B cell (primary cell): Measurements from ENCODE around the gene BRF1. TPM values are rescaled to one million over a fixed set of nuclear protein-coding genes. Genes with fewer than 3 reads are reported as not detected.

Source experiments
- ATAC-seq: fragments of 200-7000 bp; cut with Tn5 transposase; one replicate; pipeline ENCODE4 v1.10.0; 2021; ENCODE audit warnings: low read depth, mild to moderate bottlenecking, moderate number of reproducible peaks, moderate library complexity
- CTCF ChIA-PET: fragments of 350-600 bp; sonication (Branson Sonifier 250); formaldehyde crosslinking; loops from one replicate; lab custom pipeline; 2021; ENCODE audit warnings: antibody characterized with exemption, inconsistent platforms; lab: Charles Lee
- POLR2A ChIA-PET: fragments of 350-600 bp; sonication (Branson Sonifier 250); formaldehyde crosslinking; loops from one replicate; lab custom pipeline; 2021; ENCODE audit warnings: antibody characterized with exemption; lab: Charles Lee
- DNase-seq: peaks from one replicate; pipeline ENCODE4 v3.0.0; 2013
- H2AFZ ChIP-seq: 2 replicates; pipeline ENCODE4 v1.6.1; 2012; ENCODE audit warnings: mild to moderate bottlenecking, low read depth, low read length; ENCODE audit not compliant: insufficient read depth, poor library complexity, severe bottlenecking
- H3K27ac ChIP-seq, 2 donors: 1 replicate in 1 of 2; 2 replicates in 1 of 2; pipeline ENCODE4 v1.5.1; 2012 to 2013; ENCODE audit warnings: low read length in 2 of 2, mild to moderate bottlenecking in 2 of 2, moderate library complexity in 1 of 2
- H3K27me3 ChIP-seq, 4 experiments: fragments of 200-600 bp in 1 of 4; sonication (generic) in 1 of 4; replicated peaks in 1 of 4; 1 replicate in 2 of 4; 2 replicates in 2 of 4; pipeline versions ENCODE4 v1.6.1 to v1.7.0; 2013 to 2016; ENCODE audit warnings: low read length in 3 of 4, mild to moderate bottlenecking in 2 of 4, mixed read lengths in 1 of 4, moderate library complexity in 1 of 4; ENCODE audit not compliant: insufficient read depth in 4 of 4, control insufficient read depth in 3 of 4; ENCODE audit errors: control extremely low read depth in 1 of 4
- H3K36me3 ChIP-seq, 2 experiments: replicated peaks in 1 of 2; 1 replicate in 1 of 2; 2 replicates in 1 of 2; pipeline versions ENCODE4 v1.6.1 to v1.7.1; 2013; ENCODE audit warnings: low read length in 1 of 2; ENCODE audit not compliant: insufficient read depth in 2 of 2, control insufficient read depth in 1 of 2; ENCODE audit errors: control extremely low read depth in 1 of 2, extremely low read depth in 1 of 2
- H3K4me1 ChIP-seq, 2 donors: fragments of 200-600 bp in 1 of 2; sonication (generic) in 1 of 2; 1 replicate in 1 of 2; 2 replicates in 1 of 2; pipeline versions ENCODE4 v1.5.1 to v1.6.1; 2013 to 2017; ENCODE audit warnings: low read length in 2 of 2; ENCODE audit not compliant: control insufficient read depth in 2 of 2, insufficient read depth in 2 of 2
- H3K4me2 ChIP-seq: replicated peaks from 2 replicates; pipeline ENCODE3; 2012; ENCODE audit warnings: mild to moderate bottlenecking, low read depth, low read length; ENCODE audit not compliant: poor library complexity, severe bottlenecking
- H3K4me3 ChIP-seq, 5 experiments: fragments of 200-600 bp in 1 of 5; sonication (generic) in 1 of 5; 1 replicate in 3 of 5; 2 replicates in 2 of 5; pipeline versions ENCODE4 v1.5.1 to v1.7.0; 2011 to 2016; ENCODE audit warnings: low read length in 4 of 5, mild to moderate bottlenecking in 4 of 5, low read depth in 2 of 5, control low read depth in 1 of 5, moderate library complexity in 1 of 5; ENCODE audit not compliant: insufficient read depth in 1 of 5; ENCODE audit errors: control extremely low read depth in 1 of 5, extremely low read depth in 1 of 5
- H3K79me2 ChIP-seq: fragments of 200-600 bp; sonication (generic); one replicate; pipeline ENCODE4 v1.6.0; 2016; ENCODE audit warnings: low read length; ENCODE audit not compliant: control insufficient read depth, insufficient read depth
- H3K9ac ChIP-seq: fragments of 200-600 bp; sonication (generic); 2 replicates; pipeline ENCODE4 v1.6.1; 2017; ENCODE audit warnings: mild to moderate bottlenecking, low read length, moderate library complexity
- H3K9me3 ChIP-seq, 3 donors: one replicate each; pipeline versions ENCODE4 v1.6.1 to v1.7.1; 2013; ENCODE audit warnings: low read length in 2 of 3; ENCODE audit not compliant: control insufficient read depth in 2 of 3, insufficient read depth in 1 of 3; ENCODE audit errors: control extremely low read depth in 1 of 3
- H4K20me1 ChIP-seq: 2 replicates; pipeline ENCODE4 v1.6.0; 2012; ENCODE audit warnings: mild to moderate bottlenecking, low read length; ENCODE audit not compliant: insufficient read depth, control insufficient read depth, poor library complexity, severe bottlenecking
- H3K27ac Mint-ChIP-seq: one replicate; pipeline ENCODE4 v1.8.0; 2021; ENCODE audit warnings: mixed read lengths
- H3K27me3 Mint-ChIP-seq: one replicate; pipeline ENCODE4 v1.8.0; 2021; ENCODE audit warnings: mixed read lengths
- H3K4me1 Mint-ChIP-seq: one replicate; pipeline ENCODE4 v1.8.0; 2021; ENCODE audit warnings: mixed read lengths
- H3K4me3 Mint-ChIP-seq: one replicate; pipeline ENCODE4 v1.8.0; 2021; ENCODE audit warnings: mixed read lengths
- H3K9me3 Mint-ChIP-seq: one replicate; pipeline ENCODE4 v1.8.0; 2022; ENCODE audit warnings: mixed read lengths; ENCODE audit not compliant: insufficient read depth
- EZH2 ChIP-seq: IDR thresholded peaks from 2 replicates; pipeline ENCODE4 v1.6.1; 2012; ENCODE audit warnings: borderline replicate concordance, low read depth, mild to moderate bottlenecking, moderate library complexity, low read length; ENCODE audit not compliant: insufficient read depth, poor library complexity, severe bottlenecking
- WGBS: methylation state at CpG from one replicate; pipeline ENCODE4 v1.1.5; 2013; ENCODE audit warnings: missing lambda C conversion rate; ENCODE audit not compliant: insufficient coverage; 5-methylcytosine and 5-hydroxymethylcytosine counted together
- intact Hi-C: fragments of 100-400 bp; cut with micrococcal nuclease; formaldehyde crosslinking; loops from one replicate; pipeline ENCODE4 v1.10.0; 2022
- polyA plus RNA-seq: library from polyadenylated mRNA; depleted of rRNA; stranded (reverse); fragments of >200 nt; gene quantifications from 2 replicates; pipeline ENCODE4 v1.2.3, GENCODE V29; 2012
- total RNA-seq, 2 donors: library from RNA; stranded (reverse); fragments of 120-200 nt in 1 of 2; gene quantifications; 1 replicate in 1 of 2; 2 replicates in 1 of 2; pipeline versions ENCODE4 v1.2.3 to v1.2.4, GENCODE V29; 2013 to 2022
- TF ChIP-seq, protein P1 (sequence below): fragments of 200-600 bp; IDR thresholded peaks from one replicate; pipeline ENCODE4 v1.8.0; 2022; ENCODE audit warnings: antibody characterized with exemption, mild to moderate bottlenecking

BRF1 gene
- total and polyA plus RNA-seq, 2 donors (not counting 1 experiment from before 2014, with no cell fraction given), result 24.5 to 55.8 TPM

DNA sequence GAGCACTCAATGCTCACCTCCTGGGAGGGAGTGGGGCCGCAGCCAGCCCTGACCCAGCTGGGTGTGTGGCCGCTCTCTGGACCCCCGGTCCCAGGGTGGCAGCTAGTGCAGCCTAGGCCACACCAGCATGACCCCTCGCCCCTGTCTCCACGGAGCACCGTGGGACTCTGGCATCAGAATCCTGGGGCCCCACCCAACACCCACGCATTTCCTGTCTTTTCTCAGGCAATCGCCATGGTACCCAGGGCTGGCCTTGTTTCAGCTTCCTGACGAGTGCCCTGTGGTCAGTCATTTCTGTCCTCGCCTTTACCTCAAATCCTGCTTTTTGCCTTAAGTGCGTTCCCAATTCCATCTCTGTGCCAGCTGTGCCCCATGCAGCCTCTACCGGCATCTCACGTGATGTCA lies 29.7 kb upstream of the BRF1 start:
- DNase-seq (no peak), ATAC-seq (no peak)
- TF ChIP-seq, protein P1, sequence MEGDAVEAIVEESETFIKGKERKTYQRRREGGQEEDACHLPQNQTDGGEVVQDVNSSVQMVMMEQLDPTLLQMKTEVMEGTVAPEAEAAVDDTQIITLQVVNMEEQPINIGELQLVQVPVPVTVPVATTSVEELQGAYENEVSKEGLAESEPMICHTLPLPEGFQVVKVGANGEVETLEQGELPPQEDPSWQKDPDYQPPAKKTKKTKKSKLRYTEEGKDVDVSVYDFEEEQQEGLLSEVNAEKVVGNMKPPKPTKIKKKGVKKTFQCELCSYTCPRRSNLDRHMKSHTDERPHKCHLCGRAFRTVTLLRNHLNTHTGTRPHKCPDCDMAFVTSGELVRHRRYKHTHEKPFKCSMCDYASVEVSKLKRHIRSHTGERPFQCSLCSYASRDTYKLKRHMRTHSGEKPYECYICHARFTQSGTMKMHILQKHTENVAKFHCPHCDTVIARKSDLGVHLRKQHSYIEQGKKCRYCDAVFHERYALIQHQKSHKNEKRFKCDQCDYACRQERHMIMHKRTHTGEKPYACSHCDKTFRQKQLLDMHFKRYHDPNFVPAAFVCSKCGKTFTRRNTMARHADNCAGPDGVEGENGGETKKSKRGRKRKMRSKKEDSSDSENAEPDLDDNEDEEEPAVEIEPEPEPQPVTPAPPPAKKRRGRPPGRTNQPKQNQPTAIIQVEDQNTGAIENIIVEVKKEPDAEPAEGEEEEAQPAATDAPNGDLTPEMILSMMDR, result no peak
- Mint-ChIP-seq H3K27me3 (no peaks in the 10 kb centered on the region), H3K4me1 (peaks cover 15% of the 10 kb centered on the region), H3K9me3 (no peaks in the 10 kb centered on the region), H3K4me3 (no peak overlapping the region), H3K27ac (no peak overlapping the region)
- intact Hi-C loops, result no loop called here
- H4K20me1 ChIP-seq, result peaks cover 77% of the 10 kb centered on the region
- H3K36me3 ChIP-seq, result no peaks in the 10 kb centered on the region
- H3K4me1 ChIP-seq, result peaks cover 4 to 10% of the 10 kb centered on the region in 2 donors
- peaks cover 85% of the 10 kb centered on the region for H3K79me2 ChIP-seq
- H3K27ac ChIP-seq, result no peak overlapping the region
- no peak overlapping the region for H3K9ac ChIP-seq
- 75% methylated on average over 13 of the region's 13 CpGs for WGBS
- POLR2A ChIA-PET, result no interaction called here
- no peaks in the 10 kb centered on the region for H3K27me3 ChIP-seq
- H2AFZ ChIP-seq, result no peak overlapping the region
- peaks cover 0 to 8% (median 3%) of the 10 kb centered on the region in 3 donors for H3K9me3 ChIP-seq
- H3K4me3 ChIP-seq, result no peak overlapping the region
- CTCF ChIA-PET, result interaction anchor here (0.6 kb wide), 1 partner anchor 11 kb away, joined by 3 read pairs; no protein-coding TSS in a partner anchor
- no peak overlapping the region for H3K4me2 ChIP-seq

DNA sequence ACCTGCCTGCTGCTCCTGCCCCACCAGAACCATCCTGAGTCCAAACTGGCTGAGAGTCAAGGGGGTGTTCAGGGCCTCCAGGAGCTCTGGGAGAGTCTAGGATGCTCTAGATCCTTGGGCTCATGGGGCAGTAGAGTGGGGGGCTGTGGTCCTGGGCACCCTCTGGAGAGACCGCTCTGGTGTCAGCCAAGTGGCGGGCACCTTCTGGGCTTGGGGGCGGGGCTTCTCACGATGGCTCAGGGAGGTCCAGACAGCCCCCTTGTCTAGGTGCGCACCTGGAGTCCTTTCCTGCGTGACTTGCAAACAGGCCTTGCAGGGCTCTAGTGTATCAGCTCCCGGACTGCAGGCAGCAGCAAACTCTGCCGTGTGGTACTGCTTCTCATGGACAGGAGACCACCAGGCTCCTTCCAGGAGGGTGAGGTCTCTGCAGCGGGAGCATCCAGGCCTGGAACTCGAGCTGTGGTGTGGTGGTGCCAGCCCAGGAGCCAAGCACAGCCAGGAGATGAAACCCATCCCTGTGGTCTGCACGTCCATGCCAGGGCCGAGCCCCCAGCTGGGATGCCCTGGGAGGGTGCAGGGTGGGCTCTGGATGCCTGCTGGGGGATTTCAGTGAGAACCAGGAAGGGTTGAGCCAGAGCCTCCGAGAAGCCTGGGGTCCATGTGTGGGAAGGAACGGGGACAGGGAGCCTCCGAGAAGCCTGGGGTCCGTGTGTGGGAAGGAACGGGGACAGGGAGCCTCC lies 28.8 kb upstream of the BRF1 start:
- Histone ChIP-seq H3K4me2 (no peak overlapping the region), H2AFZ (no peak overlapping the region), H3K27me3 (no peaks in the 10 kb centered on the region), H3K4me1 (peaks cover 4 to 10% of the 10 kb centered on the region in 2 donors), H3K79me2 (peaks cover 87% of the 10 kb centered on the region), H3K9me3 (peaks cover 0 to 8% (median 3%) of the 10 kb centered on the region in 3 donors), H3K27ac (no peak overlapping the region), H4K20me1 (peaks cover 77% of the 10 kb centered on the region), H3K36me3 (no peaks in the 10 kb centered on the region), H3K4me3 (no peak overlapping the region), H3K9ac (no peak overlapping the region)
- no peak overlapping the region for H3K4me3 Mint-ChIP-seq
- ChIA-PET POLR2A (no interaction called here), CTCF (no interaction called here)
- 97% methylated on average over 15 of the region's 17 CpGs for WGBS
- no peak overlapping the region for H3K27ac Mint-ChIP-seq
- no peak for ATAC-seq
- H3K9me3 Mint-ChIP-seq, result no peaks in the 10 kb centered on the region
- H3K27me3 Mint-ChIP-seq, result no peaks in the 10 kb centered on the region
- H3K4me1 Mint-ChIP-seq, result peaks cover 15% of the 10 kb centered on the region
- TF ChIP-seq EZH2, result no peak
- TF ChIP-seq, protein P1, result no peak
- intact Hi-C loops, result no loop called here
- DNase-seq, result no peak
